Measurements from ENCODE around the gene C2.
"Not testable (repeated sequence)": the region's sequence is repeated elsewhere in the genome, so short reads cannot be mapped to it uniquely, and the experiment has no call there.

C2 gene

DNA sequence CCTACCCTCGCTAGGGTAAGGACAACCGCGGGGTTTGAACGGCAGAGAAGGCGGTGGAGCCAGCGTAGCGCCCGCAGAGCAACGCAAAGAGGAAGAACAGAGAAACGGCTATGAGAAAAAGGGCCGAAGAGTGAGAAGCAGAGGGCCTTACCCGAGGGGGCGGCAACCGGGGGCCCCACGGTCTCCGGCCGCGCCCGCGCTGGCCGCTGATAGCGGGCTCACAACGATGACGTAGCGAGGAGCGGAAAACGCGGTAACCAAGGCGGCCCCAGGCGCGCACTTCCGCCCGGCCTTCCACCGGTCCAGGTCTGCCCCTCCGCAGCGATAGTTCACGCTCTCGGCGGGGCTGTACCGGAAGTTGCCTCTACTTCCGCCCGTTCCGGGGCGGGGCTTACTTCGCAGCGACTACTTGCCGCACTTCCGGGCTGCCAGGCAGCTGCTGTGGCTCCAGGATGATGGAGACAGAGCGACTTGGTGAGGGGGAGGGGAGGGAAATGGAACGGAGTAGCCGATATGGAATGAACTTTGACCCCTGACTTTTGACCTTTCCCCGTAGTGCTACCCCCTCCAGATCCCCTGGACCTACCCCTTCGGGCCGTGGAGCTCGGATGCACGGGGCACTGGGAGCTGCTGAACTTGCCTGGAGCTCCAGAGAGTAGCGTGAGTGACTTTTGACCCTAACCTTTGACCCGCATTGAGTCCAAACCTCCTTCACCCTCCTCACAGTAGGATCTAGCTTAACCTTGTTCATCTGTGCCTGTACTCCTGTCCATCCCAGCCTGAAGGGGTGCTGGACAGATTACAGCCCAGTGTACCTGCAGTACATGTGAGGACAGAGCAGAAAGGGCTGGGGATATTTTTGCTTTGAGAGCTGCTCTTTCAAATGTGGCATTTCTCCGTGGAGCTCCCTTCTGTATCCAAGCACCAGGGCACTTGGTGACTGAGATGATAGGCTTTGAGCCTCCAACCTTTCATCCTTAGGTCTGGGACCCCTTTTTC, 31.5 kb downstream of the C2 start, which contains the start of the genes NELFE and SKIC2:
Gene NELFE (minus strand): TSS at position 231 of the 999 bp plus-strand sequence. CDS start 525 bp downstream, outside the sequence.
Gene SKIC2 (plus strand): TSS at position 435 of the 999 bp plus-strand sequence. CDS start 18 bp downstream, at position 453.
- peak; percentile 100 for ATAC-seq

DNA sequence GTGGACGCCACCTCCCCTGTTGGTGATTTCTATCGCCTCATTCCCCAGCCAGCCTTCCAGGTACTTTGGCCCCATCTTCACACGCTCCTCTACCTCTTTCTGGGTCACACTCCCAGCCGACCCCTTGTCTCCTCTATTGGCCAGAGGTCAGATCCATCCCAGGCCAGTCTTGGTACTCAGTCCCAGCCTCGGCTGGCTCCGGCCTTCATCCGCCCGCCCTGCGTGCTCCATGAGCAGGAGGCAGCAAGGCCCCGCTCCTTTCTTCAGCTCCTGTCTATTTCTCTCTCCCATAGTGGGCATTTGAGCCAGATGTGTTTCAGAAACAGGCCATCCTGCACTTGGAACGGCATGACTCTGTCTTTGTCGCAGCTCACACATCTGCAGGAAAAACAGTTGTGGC, 34.1 kb downstream of the C2 start:
- DNase-seq: no peak
- ATAC-seq: no peak

More for the DNA sequence above, 31.5 kb downstream of the C2 start, which contains the start of the genes NELFE and SKIC2:
- peak; percentile 99 for DNase-seq

DNA sequence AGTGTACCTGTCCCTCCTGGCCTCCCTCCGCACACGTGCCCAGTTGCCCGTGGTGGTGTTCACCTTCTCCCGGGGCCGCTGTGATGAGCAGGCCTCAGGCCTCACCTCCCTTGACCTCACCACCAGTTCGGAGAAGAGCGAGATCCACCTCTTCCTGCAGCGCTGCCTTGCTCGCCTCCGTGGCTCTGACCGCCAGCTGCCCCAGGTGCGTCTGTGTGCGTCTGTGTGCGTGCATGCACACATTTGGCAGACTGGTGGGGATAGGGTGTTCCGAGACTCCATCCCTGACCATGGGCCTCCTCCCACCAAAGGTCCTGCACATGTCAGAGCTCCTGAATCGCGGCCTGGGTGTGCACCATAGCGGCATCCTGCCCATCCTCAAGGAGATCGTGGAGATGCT, 36.4 kb downstream of the C2 start:
- ATAC-seq (no peak), DNase-seq (no peak)

DNA sequence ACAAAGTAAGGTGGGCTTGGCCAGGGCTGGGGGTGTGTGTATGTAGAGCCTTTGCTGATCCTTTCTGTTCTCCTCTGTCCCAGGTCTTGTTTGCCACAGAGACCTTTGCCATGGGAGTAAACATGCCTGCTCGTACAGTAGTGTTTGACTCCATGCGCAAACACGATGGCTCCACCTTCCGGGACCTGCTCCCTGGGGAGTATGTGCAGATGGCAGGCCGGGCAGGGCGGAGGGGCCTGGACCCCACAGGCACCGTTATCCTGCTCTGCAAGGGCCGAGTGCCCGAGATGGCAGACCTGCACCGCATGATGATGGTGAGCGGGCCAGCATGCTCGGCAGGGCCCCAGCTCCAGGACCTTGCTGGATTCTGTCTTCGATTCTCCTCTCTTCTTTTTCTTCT, 38.2 kb downstream of the C2 start:
- no peak for DNase-seq

DNA sequence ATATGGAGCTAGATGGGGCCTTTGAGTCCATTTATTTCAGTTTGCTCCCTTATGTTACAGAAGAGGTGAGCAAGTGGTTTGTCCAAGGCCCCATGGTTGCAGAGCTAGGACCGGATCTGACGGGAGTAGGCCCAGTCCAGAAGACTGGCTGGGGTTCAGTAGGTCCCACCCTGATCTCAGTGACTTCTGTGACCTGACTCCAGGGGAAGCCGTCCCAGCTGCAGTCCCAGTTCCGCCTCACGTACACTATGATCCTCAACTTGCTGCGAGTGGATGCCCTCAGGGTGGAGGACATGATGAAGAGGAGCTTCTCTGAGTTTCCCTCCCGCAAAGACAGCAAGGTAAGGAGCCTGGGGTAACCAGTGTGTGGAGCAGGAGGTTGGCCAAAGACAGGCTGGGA, 39.0 kb downstream of the C2 start:
- ATAC-seq (no peak), DNase-seq (no peak)

More for the DNA sequence above, 38.2 kb downstream of the C2 start:
- no peak for ATAC-seq

DNA sequence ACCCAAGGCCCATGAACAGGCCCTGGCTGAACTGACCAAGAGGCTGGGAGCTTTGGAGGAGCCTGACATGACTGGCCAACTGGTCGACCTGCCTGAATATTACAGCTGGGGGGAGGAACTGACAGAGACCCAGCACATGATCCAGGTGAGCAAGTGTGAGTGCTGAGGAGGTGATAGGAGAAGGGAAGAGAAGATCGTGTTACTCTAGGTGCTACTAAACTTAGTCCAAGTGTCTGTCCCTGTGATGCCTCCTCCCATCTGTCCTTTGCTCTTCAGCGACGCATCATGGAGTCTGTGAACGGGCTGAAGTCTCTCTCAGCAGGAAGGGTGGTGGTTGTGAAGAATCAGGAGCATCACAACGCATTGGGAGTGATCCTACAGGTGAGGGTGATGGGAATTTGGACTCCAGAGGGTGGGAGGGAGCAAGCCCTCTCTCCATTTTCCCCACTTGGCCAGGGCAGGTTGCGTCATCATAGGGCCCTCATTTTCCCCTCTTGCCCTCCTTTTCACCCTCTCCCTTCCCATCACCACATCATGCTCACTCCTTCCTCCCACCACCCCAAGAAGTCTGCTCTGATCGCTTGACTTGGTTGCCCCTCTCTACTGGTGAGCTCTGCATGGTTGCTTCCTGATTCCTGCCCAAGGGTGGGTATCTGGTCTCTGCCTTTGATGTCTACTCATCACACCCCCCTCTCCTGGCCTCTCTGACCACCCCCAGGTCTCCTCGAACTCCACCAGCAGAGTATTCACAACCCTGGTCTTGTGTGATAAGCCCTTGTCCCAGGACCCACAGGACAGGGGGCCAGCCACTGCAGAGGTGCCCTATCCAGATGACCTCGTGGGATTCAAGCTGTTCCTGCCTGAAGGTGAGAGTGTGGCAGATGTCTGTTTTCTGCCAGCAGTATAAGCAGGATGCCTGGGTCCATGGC, 39.7 kb downstream of the C2 start:
- no peak for DNase-seq
- ATAC-seq: no peak

DNA sequence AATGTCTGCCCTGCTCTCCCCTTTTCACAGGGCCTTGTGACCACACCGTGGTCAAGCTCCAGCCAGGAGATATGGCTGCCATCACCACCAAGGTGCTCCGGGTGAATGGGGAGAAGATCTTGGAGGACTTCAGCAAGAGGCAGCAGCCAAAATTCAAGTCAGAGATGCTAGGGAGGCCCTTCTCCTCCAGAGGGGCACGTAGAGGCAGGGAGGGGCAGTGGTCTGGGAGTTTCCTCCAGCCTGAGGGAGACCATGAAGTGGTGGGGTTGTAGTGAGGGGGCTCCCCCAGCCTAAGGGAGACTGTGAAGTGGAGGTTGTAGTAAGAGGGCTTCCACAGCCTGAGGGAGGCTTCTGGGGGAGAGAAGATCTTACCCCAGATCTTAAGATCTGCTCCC, 40.4 kb downstream of the C2 start:
- ATAC-seq: no peak
- no peak for DNase-seq

DNA sequence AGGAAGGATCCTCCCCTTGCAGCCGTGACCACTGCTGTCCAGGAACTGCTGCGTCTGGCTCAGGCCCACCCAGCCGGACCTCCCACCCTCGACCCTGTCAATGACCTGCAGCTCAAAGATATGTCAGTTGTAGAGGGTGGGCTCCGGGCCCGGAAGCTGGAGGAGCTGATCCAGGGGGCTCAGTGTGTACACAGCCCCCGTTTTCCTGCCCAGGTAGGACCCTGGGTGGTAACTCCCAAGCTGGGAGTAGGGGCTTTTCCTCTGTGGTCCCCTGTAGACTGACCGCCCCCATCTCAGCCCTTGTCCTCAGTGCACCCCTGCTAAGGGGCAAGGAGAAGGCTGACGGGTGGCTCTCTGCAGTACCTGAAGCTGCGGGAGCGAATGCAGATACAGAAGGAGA, 40.8 kb downstream of the C2 start:
- ATAC-seq: no peak
- DNase-seq: no peak

DNA sequence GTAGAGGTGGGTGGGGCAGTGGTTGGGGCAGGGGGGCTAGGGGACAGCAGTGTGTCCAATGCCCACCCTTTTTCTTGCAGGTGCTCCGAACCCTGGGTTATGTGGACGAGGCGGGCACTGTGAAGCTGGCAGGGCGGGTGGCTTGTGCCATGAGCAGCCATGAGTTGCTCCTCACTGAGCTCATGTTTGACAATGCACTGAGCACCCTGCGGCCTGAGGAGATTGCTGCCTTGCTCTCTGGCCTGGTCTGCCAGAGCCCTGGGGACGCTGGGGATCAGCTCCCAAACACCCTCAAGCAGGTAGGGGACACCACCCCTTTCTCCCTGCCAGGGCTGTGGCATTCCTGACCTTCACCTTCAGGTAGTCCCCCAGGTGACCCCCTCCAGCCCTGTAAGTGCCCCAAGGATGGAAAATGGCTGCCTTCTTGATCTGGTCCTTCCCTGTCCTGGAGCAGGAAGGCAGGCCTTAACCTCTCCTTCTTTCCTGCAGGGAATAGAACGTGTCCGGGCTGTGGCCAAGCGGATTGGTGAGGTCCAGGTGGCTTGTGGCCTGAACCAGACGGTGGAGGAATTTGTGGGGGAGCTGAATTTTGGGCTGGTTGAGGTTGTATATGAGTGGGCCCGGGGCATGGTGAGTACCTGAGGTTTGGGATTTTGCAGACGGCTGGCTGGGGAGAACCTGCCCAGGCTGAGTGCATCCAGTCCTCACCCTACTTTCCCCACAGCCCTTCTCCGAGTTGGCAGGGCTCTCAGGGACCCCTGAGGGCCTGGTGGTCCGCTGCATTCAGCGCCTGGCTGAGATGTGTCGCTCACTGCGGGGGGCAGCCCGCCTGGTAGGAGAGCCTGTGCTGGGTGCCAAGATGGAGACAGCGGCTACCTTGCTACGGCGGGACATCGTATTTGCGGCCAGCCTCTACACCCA, 41.5 kb downstream of the C2 start:
- DNase-seq (no peak), ATAC-seq (no peak)

DNA sequence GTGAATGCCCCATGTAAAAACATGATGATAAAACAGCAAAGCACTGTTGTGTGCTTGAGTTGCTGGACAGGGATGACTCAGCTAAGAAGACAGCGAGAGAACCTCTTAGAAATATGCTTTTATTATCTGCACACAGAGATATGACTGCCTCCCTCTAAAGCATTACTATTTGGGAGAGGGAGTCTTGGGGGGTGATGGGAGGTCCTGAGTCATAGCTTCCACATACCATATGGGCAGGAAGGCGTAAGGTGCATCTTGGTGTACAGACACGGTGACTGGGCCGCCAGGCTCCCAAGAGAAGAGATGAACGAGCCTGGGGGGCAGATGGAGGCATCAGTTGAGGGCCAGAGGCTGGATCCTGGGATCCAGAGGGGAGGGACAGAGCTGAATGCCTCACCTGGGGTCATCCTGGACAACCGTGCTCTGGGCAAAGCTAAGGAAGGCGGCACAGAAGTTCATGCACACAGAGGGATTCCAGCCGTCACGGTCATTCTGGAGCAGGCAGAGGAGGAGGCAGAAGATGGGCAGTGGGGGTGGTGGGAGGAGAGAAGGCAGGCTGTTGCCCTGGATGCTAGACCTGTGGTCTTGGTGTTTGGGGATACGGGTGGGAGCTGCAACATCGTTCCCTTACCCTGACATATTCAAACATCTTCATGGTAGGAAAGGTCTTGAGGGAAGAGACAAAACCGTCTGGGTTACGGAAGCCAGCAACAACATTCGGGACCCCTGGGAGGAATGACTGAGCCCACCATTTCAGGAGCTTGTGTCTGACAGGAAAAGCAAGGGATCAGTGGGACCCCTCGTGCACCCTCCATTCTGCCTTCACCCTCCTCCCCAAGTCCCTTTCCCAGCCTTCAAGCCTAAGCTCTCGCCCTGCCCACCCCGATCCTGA, 42.4 kb downstream of the C2 start:
- no peak for DNase-seq
- no peak for ATAC-seq

DNA sequence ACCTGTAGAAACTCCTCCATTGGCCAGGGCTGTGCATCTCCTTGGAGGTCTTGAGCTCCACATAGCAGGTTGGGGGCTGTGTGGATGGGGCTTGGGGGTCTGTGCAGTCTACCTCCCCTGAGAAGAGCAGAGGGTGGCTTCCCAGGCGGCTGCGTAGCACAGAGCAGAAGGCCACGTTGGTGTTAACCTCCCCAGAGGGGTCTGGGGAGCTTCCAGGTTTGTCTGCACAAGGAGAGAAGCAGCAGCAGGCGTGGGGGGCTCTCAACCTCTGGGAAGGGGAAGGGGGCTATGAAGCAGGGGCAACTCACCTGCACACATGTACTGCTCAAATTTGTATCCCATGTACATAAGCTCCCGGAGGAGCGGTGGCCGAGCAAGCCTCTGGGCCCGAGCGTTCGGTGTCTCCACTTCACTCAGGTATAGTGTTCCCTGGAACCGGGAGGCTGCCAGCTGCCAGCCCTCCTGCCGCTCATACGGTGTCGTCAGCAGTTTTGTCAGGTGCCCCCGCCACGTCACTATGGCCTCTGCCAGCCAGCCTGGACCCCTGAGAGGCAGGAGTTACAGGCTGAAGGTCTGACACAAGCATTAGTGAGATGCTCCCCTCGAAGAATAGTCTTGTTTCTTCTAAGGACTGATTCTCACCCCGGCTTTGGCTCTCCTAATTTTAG, 43.2 kb downstream of the C2 start:
- ATAC-seq (no peak), DNase-seq (no peak)

DNA sequence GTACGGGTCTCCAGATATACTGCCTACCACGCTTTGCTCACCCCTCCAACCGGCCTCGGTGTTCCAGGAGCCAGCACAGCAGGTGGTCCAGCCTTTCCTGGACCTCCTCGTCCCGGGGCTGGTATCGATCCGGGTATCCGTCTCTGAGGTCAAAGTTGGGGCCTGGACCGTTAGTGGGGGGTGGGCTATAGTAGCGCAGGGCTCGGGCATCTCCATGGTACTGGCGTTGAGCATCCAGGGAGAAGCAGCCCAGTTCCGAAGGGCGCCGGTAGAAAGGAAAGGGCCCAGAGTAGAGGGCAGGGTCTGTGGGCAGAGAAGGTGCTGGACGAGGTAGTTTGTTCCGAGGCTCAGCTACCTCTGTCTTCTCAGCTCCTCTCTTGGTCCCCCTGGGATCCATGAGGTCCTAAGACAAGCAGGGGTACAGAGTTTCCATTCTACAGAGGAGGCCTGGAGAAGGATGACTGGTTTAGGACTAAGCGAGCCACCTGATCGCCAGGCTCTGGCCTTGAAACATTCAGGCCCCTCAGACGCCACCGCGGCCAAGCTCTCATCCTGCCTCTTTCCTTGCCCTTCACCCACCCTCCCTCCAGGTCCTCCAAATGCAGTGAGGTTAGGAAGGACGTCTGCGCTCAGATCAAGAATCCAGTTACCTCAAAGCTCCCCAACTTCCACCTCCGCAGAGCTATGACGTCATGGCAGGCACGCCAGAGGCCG, 43.9 kb downstream of the C2 start:
- ATAC-seq (no peak), DNase-seq (no peak)

DNA sequence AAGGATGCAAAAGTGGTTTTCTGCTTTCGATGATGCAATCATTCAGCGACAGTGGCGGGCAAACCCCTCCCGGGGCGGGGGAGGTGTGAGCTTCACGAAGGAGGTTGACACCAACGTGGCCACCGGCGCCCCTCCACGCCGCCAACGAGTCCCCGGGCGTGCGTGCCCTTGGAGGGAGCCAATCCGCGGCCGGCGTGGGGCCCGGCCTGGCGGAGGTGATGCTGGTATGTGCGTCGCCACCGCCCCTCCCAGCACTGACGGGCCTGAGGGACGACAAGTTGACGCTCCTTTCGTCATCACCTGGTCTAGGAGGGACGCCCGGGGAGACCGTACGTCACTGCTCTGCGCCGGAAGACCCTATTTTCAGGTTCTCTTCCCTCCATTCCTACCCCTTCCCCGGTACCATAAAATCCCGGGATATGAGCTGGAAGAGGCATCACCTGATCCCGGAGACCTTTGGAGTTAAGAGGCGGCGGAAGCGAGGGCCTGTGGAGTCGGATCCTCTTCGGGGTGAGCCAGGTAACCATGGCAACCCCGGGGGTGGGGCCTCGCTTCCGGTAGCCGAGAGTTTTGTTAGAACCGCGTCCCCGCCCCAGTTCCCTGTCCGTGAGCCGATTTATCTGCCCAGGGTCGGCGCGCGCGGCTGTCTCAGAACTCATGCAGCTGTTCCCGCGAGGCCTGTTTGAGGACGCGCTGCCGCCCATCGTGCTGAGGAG, 44.6 kb downstream of the C2 start, which contains the start of gene DXO:
Gene DXO (minus strand): TSS at position 146 of the 716 bp plus-strand sequence. CDS start 463 bp downstream, outside the sequence.
- DNase-seq: peak; percentile 97
- ATAC-seq: peak; percentile 97

DNA sequence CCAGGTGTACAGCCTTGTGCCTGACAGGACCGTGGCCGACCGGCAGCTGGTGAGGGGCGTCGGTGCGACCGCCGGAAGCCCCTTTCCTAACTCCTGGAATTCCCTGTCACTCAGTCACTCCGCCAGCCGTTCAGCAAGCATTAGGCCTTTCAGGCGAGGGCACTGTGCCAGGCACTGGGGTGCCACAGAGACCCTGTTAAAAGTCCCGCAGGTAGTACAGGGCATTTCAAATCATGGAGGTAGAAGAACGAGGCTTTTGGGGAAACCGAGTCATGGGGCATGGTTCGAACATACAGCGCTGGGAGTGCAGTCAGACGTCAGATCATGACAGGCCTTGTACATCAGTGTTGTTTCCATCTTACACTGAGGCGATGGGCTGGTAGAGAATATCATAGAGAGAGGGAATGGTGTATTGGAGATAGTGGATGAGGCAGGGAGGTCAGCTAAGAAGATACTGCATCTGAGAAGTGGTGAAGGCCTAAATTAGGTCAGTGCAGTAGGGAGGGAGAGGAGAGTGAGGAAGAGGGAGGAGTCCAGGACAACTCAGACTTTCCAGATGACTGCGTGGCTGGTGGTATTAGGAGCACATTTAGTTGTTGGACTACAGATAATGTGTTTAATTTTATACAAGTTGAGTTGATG, 45.3 kb downstream of the C2 start:
- ATAC-seq: no peak
- DNase-seq: no peak

DNA sequence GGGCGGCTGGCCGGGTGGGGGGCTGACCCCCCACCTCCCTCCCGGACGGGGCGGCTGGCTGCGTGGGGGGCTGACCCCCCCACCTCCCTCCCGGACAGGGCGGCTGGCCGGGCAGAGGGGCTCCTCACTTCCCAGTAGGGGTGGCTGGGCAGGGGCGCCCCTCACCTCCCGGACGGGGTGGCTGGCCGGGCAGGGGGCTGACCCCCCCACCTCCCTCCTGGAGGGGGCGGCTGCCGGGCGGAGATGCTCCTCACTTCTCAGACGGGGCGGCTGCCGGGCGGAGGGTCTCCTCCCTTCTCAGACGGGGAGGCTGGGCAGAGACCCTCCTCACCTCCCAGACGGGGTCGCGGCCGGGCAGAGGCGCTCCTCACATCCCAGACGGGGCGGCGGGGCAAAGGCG, 48.5 kb downstream of the C2 start:
- ATAC-seq, DNase-seq: not testable (repeated sequence)

DNA sequence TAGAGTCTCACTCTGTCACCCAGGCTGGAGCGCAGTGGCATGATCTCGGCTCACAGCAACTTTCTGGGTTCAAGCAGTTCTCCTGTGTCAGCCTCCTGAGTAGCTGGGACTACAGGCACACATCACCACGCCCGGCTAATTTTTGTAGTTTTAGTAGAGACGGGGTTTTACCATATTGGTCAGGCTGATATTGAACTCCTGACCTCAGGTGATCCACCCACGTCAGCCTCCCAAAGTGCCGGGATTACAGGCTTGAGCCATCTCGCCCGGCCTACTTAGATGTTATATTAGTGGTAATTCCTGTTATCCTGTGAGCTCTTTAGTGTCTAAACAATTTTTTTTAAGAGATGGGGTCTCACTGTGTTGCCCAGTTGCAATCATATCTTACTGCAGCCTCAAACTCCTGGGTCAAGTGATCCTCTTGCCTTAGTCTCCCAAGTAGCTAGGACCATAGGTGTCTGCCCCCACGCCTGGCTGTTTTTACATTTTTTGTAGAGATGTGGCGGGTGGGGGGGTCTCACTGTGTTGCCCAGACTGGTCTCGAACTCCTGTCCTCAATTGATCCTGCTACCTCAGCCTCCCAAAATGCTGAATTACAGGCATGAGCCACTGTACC, 50.4 kb downstream of the C2 start:
- ATAC-seq (no peak), DNase-seq (no peak)

DNA sequence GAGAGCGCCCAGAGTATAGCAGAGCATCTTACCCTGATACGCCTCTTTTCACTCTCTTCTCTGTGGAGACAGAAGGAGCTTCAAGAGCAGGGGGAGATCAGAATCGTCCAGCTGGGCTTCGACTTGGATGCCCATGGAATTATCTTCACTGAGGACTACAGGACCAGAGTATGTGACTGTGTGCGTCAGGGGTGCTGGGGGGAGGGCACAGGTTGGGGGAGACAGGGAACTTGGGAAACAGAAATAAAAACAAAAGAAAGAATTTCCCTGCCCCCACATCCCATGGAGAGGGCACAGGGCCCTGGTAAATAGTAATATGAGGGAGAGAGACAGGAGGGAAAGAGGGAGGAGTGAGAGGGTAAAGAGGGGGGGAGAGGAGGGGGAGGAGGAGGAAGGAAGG, 51.3 kb downstream of the C2 start:
- DNase-seq (no peak), ATAC-seq (no peak)

All from stimulated activated naive CD8-positive, alpha-beta T cell treated with anti-CD3 and anti-CD28 coated beads, Interleukin-15, Interleukin-2, amounts not matched to agents 100 U/mL and 50 U/mL, for 24 hours (primary cell).